ENCODE measurements around the gene FNDC3A. TPM values are rescaled to one million over a fixed set of nuclear protein-coding genes. Genes with fewer than 3 reads are reported as not detected.
A peak's percentile ranks its signal among the peaks of the same experiment; 100 is the strongest.

Gene FNDC3A
- total RNA-seq, 5 donors from 2014 or later (not counting 1 experiment from before 2014, with no cell fraction given), result 29.7 to 44.4 (median 32.0) TPM

- DNase-seq, result no peak
- ATAC-seq (replicated peaks in 1 of 4), result no peak
- ChIA-PET POLR2A (no interaction called here), CTCF (no interaction called here)
- no peaks in the 10 kb centered on the region for H3K4me1 ChIP-seq (ENCODE audit: control insufficient read depth in 1 of 2, extremely low read depth in 1 of 2, insufficient read depth in 2 of 2, low read length in 2 of 2)
- Mint-ChIP-seq H3K27ac (no peak overlapping the region), H3K36me3 (no peaks in the 10 kb centered on the region), H3K27me3 (no peaks in the 10 kb centered on the region), H3K9me3 (no peaks in the 10 kb centered on the region), H3K4me3 (no peak overlapping the region), H3K4me1 (no peaks in the 10 kb centered on the region)
- H3K4me3 ChIP-seq (ENCODE audit: control insufficient read depth in 1 of 2, extremely low read depth in 1 of 2, low read length in 1 of 2), result no peak overlapping the region
- no peak overlapping the region for H3K27ac ChIP-seq (ENCODE audit: low read length)
- H3K36me3 ChIP-seq (ENCODE audit: control insufficient read depth in 2 of 2, extremely low read depth in 1 of 2, insufficient read depth in 1 of 2, low read length in 1 of 2), result no peaks in the 10 kb centered on the region
- H3K9me3 ChIP-seq, result no peaks in the 10 kb centered on the region
- 73% methylated on average over 2 of the region's 2 CpGs for WGBS (ENCODE audit: insufficient coverage)
- H3K27me3 ChIP-seq (replicated peaks in 1 of 2; ENCODE audit: control insufficient read depth in 2 of 2, extremely low read depth in 1 of 2, insufficient read depth in 2 of 2, low read length in 1 of 2), result no peaks in the 10 kb centered on the region
Measured at GRCh38 chr13:48955536-48955935, 20.2 kb upstream of the FNDC3A start.

- DNase-seq, result no peak
- no peak overlapping the region for H3K27ac Mint-ChIP-seq
- Histone ChIP-seq H3K4me3 (ENCODE audit: control insufficient read depth in 1 of 2, extremely low read depth in 1 of 2, low read length in 1 of 2) (no peak overlapping the region), H3K36me3 (ENCODE audit: control insufficient read depth in 2 of 2, extremely low read depth in 1 of 2, insufficient read depth in 1 of 2, low read length in 1 of 2) (no peaks in the 10 kb centered on the region), H3K9me3 (no peaks in the 10 kb centered on the region), H3K4me1 (ENCODE audit: control insufficient read depth in 1 of 2, extremely low read depth in 1 of 2, insufficient read depth in 2 of 2, low read length in 2 of 2) (no peaks in the 10 kb centered on the region), H3K27me3 (replicated peaks in 1 of 2; ENCODE audit: control insufficient read depth in 2 of 2, extremely low read depth in 1 of 2, insufficient read depth in 2 of 2, low read length in 1 of 2) (no peaks in the 10 kb centered on the region), H3K27ac (ENCODE audit: low read length) (no peak overlapping the region)
- CTCF ChIA-PET, result no interaction called here
- no peaks in the 10 kb centered on the region for H3K4me1 Mint-ChIP-seq
- H3K4me3 Mint-ChIP-seq, result no peak overlapping the region
- H3K27me3 Mint-ChIP-seq, result no peaks in the 10 kb centered on the region
- POLR2A ChIA-PET, result no interaction called here
- WGBS (ENCODE audit: insufficient coverage), result no CpG with 5 or more reads among the region's 2 CpGs
- no peaks in the 10 kb centered on the region for H3K36me3 Mint-ChIP-seq
- ATAC-seq (replicated peaks in 1 of 4), result no peak
- no peaks in the 10 kb centered on the region for H3K9me3 Mint-ChIP-seq
Measured at GRCh38 chr13:48961379-48961778, 14.3 kb upstream of the FNDC3A start.

GRCh38 chr13:48962281-48962680 lies 13.4 kb upstream of the FNDC3A start:
- no peaks in the 10 kb centered on the region for H3K27me3 Mint-ChIP-seq
- H3K27me3 ChIP-seq (replicated peaks in 1 of 2; ENCODE audit: control insufficient read depth in 2 of 2, extremely low read depth in 1 of 2, insufficient read depth in 2 of 2, low read length in 1 of 2), result no peaks in the 10 kb centered on the region
- H3K27ac Mint-ChIP-seq, result no peak overlapping the region
- WGBS (ENCODE audit: insufficient coverage), result no CpG with 5 or more reads among the region's 4 CpGs
- H3K27ac ChIP-seq (ENCODE audit: low read length), result no peak overlapping the region
- no peak for ATAC-seq (replicated peaks in 1 of 4)
- POLR2A ChIA-PET, result no interaction called here
- no peaks in the 10 kb centered on the region for H3K9me3 ChIP-seq
- no peaks in the 10 kb centered on the region for H3K9me3 Mint-ChIP-seq
- H3K4me1 ChIP-seq (ENCODE audit: control insufficient read depth in 1 of 2, extremely low read depth in 1 of 2, insufficient read depth in 2 of 2, low read length in 2 of 2), result no peaks in the 10 kb centered on the region
- H3K4me1 Mint-ChIP-seq, result no peaks in the 10 kb centered on the region
- H3K36me3 Mint-ChIP-seq, result no peaks in the 10 kb centered on the region
- CTCF ChIA-PET, result no interaction called here
- DNase-seq, result no peak
- no peak overlapping the region for H3K4me3 Mint-ChIP-seq
- no peak overlapping the region for H3K4me3 ChIP-seq (ENCODE audit: control insufficient read depth in 1 of 2, extremely low read depth in 1 of 2, low read length in 1 of 2)
- no peaks in the 10 kb centered on the region for H3K36me3 ChIP-seq (ENCODE audit: control insufficient read depth in 2 of 2, extremely low read depth in 1 of 2, insufficient read depth in 1 of 2, low read length in 1 of 2)

DNA sequence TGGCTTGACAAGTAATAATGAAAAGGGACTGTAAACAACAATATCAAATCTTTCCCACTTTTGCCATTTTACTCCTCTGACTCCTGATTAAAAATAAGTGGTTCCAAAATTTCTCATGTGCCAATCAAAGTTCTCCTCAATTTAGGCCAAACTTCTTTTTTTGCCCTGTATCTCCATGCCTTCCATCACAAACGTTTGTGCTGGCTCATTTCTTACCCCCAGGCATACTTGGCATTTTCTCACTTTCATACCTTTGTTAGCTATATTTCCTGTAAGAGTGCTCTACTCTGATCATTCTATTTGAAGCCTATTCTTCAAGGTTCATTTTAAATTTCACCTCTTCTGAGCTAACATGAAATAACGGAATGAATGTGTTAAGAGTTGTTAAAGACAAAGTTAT lies 10.0 kb upstream of the FNDC3A start:
- no peaks in the 10 kb centered on the region for H3K9me3 Mint-ChIP-seq
- Histone ChIP-seq H3K9me3 (no peaks in the 10 kb centered on the region), H3K4me1 (ENCODE audit: control insufficient read depth in 1 of 2, extremely low read depth in 1 of 2, insufficient read depth in 2 of 2, low read length in 2 of 2) (no peaks in the 10 kb centered on the region), H3K36me3 (ENCODE audit: control insufficient read depth in 2 of 2, extremely low read depth in 1 of 2, insufficient read depth in 1 of 2, low read length in 1 of 2) (no peaks in the 10 kb centered on the region), H3K27me3 (replicated peaks in 1 of 2; ENCODE audit: control insufficient read depth in 2 of 2, extremely low read depth in 1 of 2, insufficient read depth in 2 of 2, low read length in 1 of 2) (no peaks in the 10 kb centered on the region), H3K27ac (ENCODE audit: low read length) (no peak overlapping the region), H3K4me3 (ENCODE audit: control insufficient read depth in 1 of 2, extremely low read depth in 1 of 2, low read length in 1 of 2) (no peak overlapping the region)
- ATAC-seq (replicated peaks in 1 of 4), result no peak
- no peaks in the 10 kb centered on the region for H3K4me1 Mint-ChIP-seq
- ChIA-PET CTCF (interaction anchor here in 1 of 2 donors (0.7 kb wide), 1 partner anchor 870 kb away, joined by 3 read pairs; no protein-coding TSS in a partner anchor), POLR2A (no interaction called here)
- H3K27me3 Mint-ChIP-seq, result peaks cover 0 to under 1% of the 10 kb centered on the region in 2 donors
- H3K4me3 Mint-ChIP-seq, result no peak overlapping the region
- H3K36me3 Mint-ChIP-seq, result no peaks in the 10 kb centered on the region
- DNase-seq, result no peak
- 100% methylated on average over 1 of the region's 2 CpGs for WGBS (ENCODE audit: insufficient coverage)
- no peak overlapping the region for H3K27ac Mint-ChIP-seq

- Histone ChIP-seq H3K4me3 (ENCODE audit: control insufficient read depth in 1 of 2, extremely low read depth in 1 of 2, low read length in 1 of 2) (no peak overlapping the region), H3K36me3 (ENCODE audit: control insufficient read depth in 2 of 2, extremely low read depth in 1 of 2, insufficient read depth in 1 of 2, low read length in 1 of 2) (no peaks in the 10 kb centered on the region), H3K9me3 (peaks cover 5% of the 10 kb centered on the region), H3K27me3 (replicated peaks in 1 of 2; ENCODE audit: control insufficient read depth in 2 of 2, extremely low read depth in 1 of 2, insufficient read depth in 2 of 2, low read length in 1 of 2) (no peaks in the 10 kb centered on the region), H3K4me1 (ENCODE audit: control insufficient read depth in 1 of 2, extremely low read depth in 1 of 2, insufficient read depth in 2 of 2, low read length in 2 of 2) (peaks cover 0 to 2% of the 10 kb centered on the region in 2 experiments), H3K27ac (ENCODE audit: low read length) (no peak overlapping the region)
- Mint-ChIP-seq H3K27me3 (peaks cover 0 to 4% of the 10 kb centered on the region in 2 donors), H3K4me3 (no peak overlapping the region), H3K9me3 (peaks cover 12 to 28% (median 14%) of the 10 kb centered on the region in 3 donors), H3K4me1 (peaks cover 4 to 5% (median 5%) of the 10 kb centered on the region in 3 donors), H3K36me3 (peaks cover 17% of the 10 kb centered on the region), H3K27ac (no peak overlapping the region)
- no peak for DNase-seq
- CTCF ChIA-PET, result no interaction called here
- POLR2A ChIA-PET, result no interaction called here
- no CpG with 5 or more reads among the region's 1 CpG for WGBS (ENCODE audit: insufficient coverage)
- no peak for ATAC-seq (replicated peaks in 1 of 4)
Measured at GRCh38 chr13:48969685-48970084, 6.0 kb upstream of the FNDC3A start.

DNA sequence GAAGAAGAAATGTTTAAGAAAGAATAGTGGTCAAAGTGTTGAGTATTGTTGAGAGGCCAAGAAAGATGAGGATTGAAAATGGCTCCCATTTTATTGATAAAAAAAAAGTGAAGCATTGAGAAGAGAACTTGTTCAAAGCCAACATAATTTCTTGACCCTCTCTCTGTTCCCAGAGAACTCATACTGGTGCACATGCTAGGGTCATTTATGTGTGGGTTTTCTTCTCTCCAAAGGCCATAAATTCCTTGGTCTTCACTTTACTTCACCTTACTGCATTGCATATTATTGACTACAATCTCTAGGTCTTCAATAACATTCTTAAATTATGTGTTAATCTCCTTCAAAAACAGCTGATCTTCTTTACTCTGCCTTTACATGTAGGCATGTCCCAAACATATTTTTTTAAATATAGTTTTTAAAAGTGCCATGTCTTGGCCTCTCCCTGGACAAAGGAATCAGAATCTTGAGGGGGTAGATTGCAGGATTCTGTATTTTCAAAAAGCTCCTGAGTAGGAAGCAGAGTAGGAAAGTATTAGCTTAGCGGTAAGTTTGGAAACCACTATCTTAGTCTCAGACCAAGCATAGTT lies 1.8 kb upstream of the FNDC3A start:
- Mint-ChIP-seq H3K4me3 (peak overlapping the region in 2 of 3 donors; percentile 88 to 93), H3K9me3 (peaks cover 12 to 28% (median 14%) of the 10 kb centered on the region in 3 donors), H3K27me3 (peaks cover 0 to 4% of the 10 kb centered on the region in 2 donors), H3K36me3 (peaks cover 17% of the 10 kb centered on the region), H3K4me1 (peaks cover 26 to 32% (median 32%) of the 10 kb centered on the region in 3 donors), H3K27ac (peak overlapping the region; percentile 63 to 98)
- Histone ChIP-seq H3K4me3 (ENCODE audit: control insufficient read depth in 1 of 2, extremely low read depth in 1 of 2, low read length in 1 of 2) (no peak overlapping the region), H3K9me3 (peaks cover 5% of the 10 kb centered on the region), H3K27ac (ENCODE audit: low read length) (no peak overlapping the region), H3K4me1 (ENCODE audit: control insufficient read depth in 1 of 2, extremely low read depth in 1 of 2, insufficient read depth in 2 of 2, low read length in 2 of 2) (peaks cover 9 to 11% of the 10 kb centered on the region in 2 experiments), H3K36me3 (ENCODE audit: control insufficient read depth in 2 of 2, extremely low read depth in 1 of 2, insufficient read depth in 1 of 2, low read length in 1 of 2) (no peaks in the 10 kb centered on the region), H3K27me3 (replicated peaks in 1 of 2; ENCODE audit: control insufficient read depth in 2 of 2, extremely low read depth in 1 of 2, insufficient read depth in 2 of 2, low read length in 1 of 2) (no peaks in the 10 kb centered on the region)
- no CpG with 5 or more reads among the region's 1 CpG for WGBS (ENCODE audit: insufficient coverage)
- no peak for DNase-seq
- POLR2A ChIA-PET, result no interaction called here
- CTCF ChIA-PET, result no interaction called here
- ATAC-seq (replicated peaks in 1 of 4), result no peak
